IMR-90 (cell line): ENCODE data around the gene SCRG1. TPM values are rescaled to one million over a fixed set of nuclear protein-coding genes. Genes with fewer than 3 reads are reported as not detected.

Experiments
- ATAC-seq: fragments of 200-7000 bp; cut with Tn5 transposase; 2 replicates; pipeline ENCODE4 v1.9.1; 2020; ENCODE audit warnings: low read depth, mild to moderate bottlenecking, moderate library complexity
- BruUV-seq: library from RNA; stranded (reverse); fragments of 400-500 nt; replicated peaks from 2 replicates; lab custom pipeline; 2021; lab: Mats Ljungman, UMichigan
- CTCF ChIA-PET: fragments of 300-600 bp; formaldehyde crosslinking; extraction: SDS; loops from one replicate; lab custom pipeline; 2021; ENCODE audit warnings: antibody characterized with exemption; lab: Yijun Ruan, JAX
- POLR2A ChIA-PET: fragments of 300-600 bp; sonication (Branson Sonifier 250); formaldehyde crosslinking; loops from one replicate; lab custom pipeline; 2022; ENCODE audit warnings: antibody characterized with exemption; ENCODE audit not compliant: unreplicated experiment; lab: Charles Lee
- DNase-seq: peaks from one replicate; pipeline ENCODE4 v3.0.0; 2013
- H2AFZ ChIP-seq: replicated peaks from 2 replicates; pipeline ENCODE3; 2013; ENCODE audit warnings: low read length, mild to moderate bottlenecking; ENCODE audit not compliant: poor library complexity
- H2AK5ac ChIP-seq: 2 replicates; pipeline ENCODE4 v1.6.1; 2013; ENCODE audit warnings: low read depth, low read length, inconsistent platforms
- H2AK9ac ChIP-seq: replicated peaks from 2 replicates; pipeline ENCODE3; 2013; ENCODE audit warnings: mild to moderate bottlenecking, low read depth, low read length, moderate library complexity; ENCODE audit not compliant: poor library complexity
- H2BK120ac ChIP-seq: 2 replicates; pipeline ENCODE4 v1.6.1; 2013; ENCODE audit warnings: low read depth, low read length, inconsistent platforms
- H2BK15ac ChIP-seq: 3 replicates; pipeline ENCODE4 v1.6.1; 2013; ENCODE audit warnings: low read depth, low read length, inconsistent platforms
- H2BK20ac ChIP-seq: 2 replicates; pipeline ENCODE4 v1.6.1; 2013; ENCODE audit warnings: low read depth, mild to moderate bottlenecking, inconsistent platforms, low read length, moderate library complexity
- H2BK5ac ChIP-seq: 2 replicates; pipeline ENCODE4 v1.6.1; 2013; ENCODE audit warnings: mild to moderate bottlenecking, low read depth, low read length, inconsistent platforms; ENCODE audit not compliant: poor library complexity, severe bottlenecking
- H3K14ac ChIP-seq: replicated peaks from 2 replicates; pipeline ENCODE4 v1.6.1; 2013; ENCODE audit warnings: low read depth, low read length, inconsistent platforms
- H3K18ac ChIP-seq: 2 replicates; pipeline ENCODE4 v1.6.1; 2013; ENCODE audit warnings: low read depth, low read length, control low read depth
- H3K23ac ChIP-seq: 2 replicates; pipeline ENCODE4 v1.6.1; 2013; ENCODE audit warnings: low read depth, low read length, inconsistent platforms
- H3K27ac ChIP-seq: 2 replicates; pipeline ENCODE4 v1.5.1; 2013; ENCODE audit warnings: mild to moderate bottlenecking, control low read depth, low read length; ENCODE audit not compliant: insufficient read depth
- H3K27me3 ChIP-seq: 2 replicates; pipeline ENCODE4 v1.6.1; 2013; ENCODE audit warnings: low read length; ENCODE audit not compliant: control insufficient read depth, insufficient read depth
- H3K36me3 ChIP-seq: 2 replicates; pipeline ENCODE4 v1.6.1; 2013; ENCODE audit warnings: low read length, mixed read lengths; ENCODE audit not compliant: control insufficient read depth, insufficient read depth
- H3K4ac ChIP-seq: 2 replicates; pipeline ENCODE4 v1.6.1; 2013; ENCODE audit warnings: low read depth, low read length, inconsistent platforms
- H3K4me1 ChIP-seq: 2 replicates; pipeline ENCODE4 v1.6.1; 2013; ENCODE audit warnings: low read length, mixed read lengths; ENCODE audit not compliant: control insufficient read depth, insufficient read depth
- H3K4me2 ChIP-seq: 2 replicates; pipeline ENCODE4 v1.6.1; 2013; ENCODE audit warnings: low read depth, mild to moderate bottlenecking, control low read depth, low read length, moderate library complexity
- H3K4me3 ChIP-seq: 2 replicates; pipeline ENCODE4 v1.5.1; 2013; ENCODE audit warnings: low read depth, mild to moderate bottlenecking, control low read depth, low read length, moderate library complexity; ENCODE audit not compliant: insufficient read depth
- H3K56ac ChIP-seq: 2 replicates; pipeline ENCODE4 v1.6.1; 2013; ENCODE audit warnings: low read length, inconsistent platforms; ENCODE audit not compliant: insufficient read depth; ENCODE audit errors: extremely low read depth
- H3K79me1 ChIP-seq, 2 experiments: 2 replicates each; pipeline ENCODE4 v1.6.1; 2013; ENCODE audit warnings: low read length in 2 of 2, inconsistent platforms in 1 of 2, low read depth in 1 of 2
- H3K9ac ChIP-seq: 2 replicates; pipeline ENCODE4 v1.6.1; 2013; ENCODE audit warnings: low read depth, low read length, control low read depth
- H3K9me1 ChIP-seq: 2 replicates; pipeline ENCODE4 v1.6.1; 2013; ENCODE audit warnings: low read length, inconsistent platforms; ENCODE audit not compliant: insufficient read depth
- H3K9me3 ChIP-seq: 2 replicates; pipeline ENCODE4 v1.6.1; 2013; ENCODE audit warnings: low read length; ENCODE audit not compliant: control insufficient read depth, insufficient read depth
- H4K20me1 ChIP-seq: 2 replicates; pipeline ENCODE4 v1.6.1; 2013; ENCODE audit warnings: low read length, inconsistent platforms; ENCODE audit not compliant: insufficient read depth
- H4K5ac ChIP-seq: 2 replicates; pipeline ENCODE4 v1.6.1; 2013; ENCODE audit warnings: mild to moderate bottlenecking, low read depth, low read length, control low read depth
- H4K8ac ChIP-seq, 2 experiments: 2 replicates each; pipeline ENCODE4 v1.6.1; 2013; ENCODE audit warnings: low read depth in 2 of 2, low read length in 2 of 2, control low read depth in 1 of 2, inconsistent platforms in 1 of 2
- H4K91ac ChIP-seq: 2 replicates; pipeline ENCODE4 v1.6.1; 2013; ENCODE audit warnings: low read depth, low read length, inconsistent platforms; ENCODE audit not compliant: insufficient read depth
- CEBPB ChIP-seq: IDR thresholded peaks from 2 replicates; pipeline ENCODE4 v1.6.1; 2012; ENCODE audit warnings: low read depth, low read length, improper control_type of control experiment
- CHD1 ChIP-seq: IDR thresholded peaks from 2 replicates; pipeline ENCODE4 v1.6.1; 2012; ENCODE audit warnings: low read depth, low read length, improper control_type of control experiment
- MAFK ChIP-seq: IDR thresholded peaks from 2 replicates; pipeline ENCODE4 v1.6.1; 2012; ENCODE audit warnings: low read depth, low read length, improper control_type of control experiment
- MXI1 ChIP-seq: IDR thresholded peaks from 2 replicates; pipeline ENCODE4 v1.6.1; 2012; ENCODE audit warnings: low read depth, mild to moderate bottlenecking, low read length, moderate library complexity, borderline replicate concordance
- NFE2L2 ChIP-seq: fragments of 150-350 bp; IDR thresholded peaks from 2 replicates; pipeline ENCODE4 v1.6.1; 2016; ENCODE audit warnings: low read depth, mild to moderate bottlenecking, low read length
- RCOR1 ChIP-seq: IDR thresholded peaks from 2 replicates; pipeline ENCODE4 v1.6.1; 2012; ENCODE audit warnings: mild to moderate bottlenecking, low read length, improper control_type of control experiment; ENCODE audit not compliant: insufficient replicate concordance
- WGBS, 2 experiments: methylation state at CpG; one replicate each; pipeline versions ENCODE4 v1.1.5 to v1.1.7; 2013; ENCODE audit warnings: missing lambda C conversion rate in 2 of 2; ENCODE audit not compliant: insufficient read length in 1 of 2; ENCODE audit errors: extremely low coverage in 2 of 2; 5-methylcytosine and 5-hydroxymethylcytosine counted together
- dilution Hi-C: fragments of 300-500 bp; cut with HindIII; formaldehyde crosslinking; loops from one replicate; pipeline ENCODE4 v1.14.3; 2018; ENCODE audit warnings: low sequenced_read_pairs; ENCODE audit not compliant: unreplicated experiment
- in situ Hi-C: fragments of 300-500 bp; cut with MboI; formaldehyde crosslinking; loops from 3 replicates; pipeline ENCODE4 v1.14.3; 2019; ENCODE audit warnings: low sequenced_read_pairs, inconsistent platforms, mixed read lengths
- intact Hi-C: fragments of 100-400 bp; cut with micrococcal nuclease; formaldehyde crosslinking; loops from 2 replicates; pipeline ENCODE4 v1.10.0; 2022
- polyA plus RNA-seq, 3 experiments: library from polyadenylated mRNA; depleted of rRNA; stranded (reverse); fragments of >200 nt; gene quantifications; 2 replicates each; pipeline ENCODE4 v1.2.3, GENCODE V29; 2012; ENCODE audit warnings: low replicate concordance in 1 of 3
- total RNA-seq: library from RNA; depleted of rRNA; stranded (reverse); fragments of >200 nt; gene quantifications from 2 replicates; pipeline ENCODE4 v1.2.3, GENCODE V29; 2012
- TF ChIP-seq, protein P1 (sequence below): conservative IDR thresholded peaks from 2 replicates; pipeline ENCODE4 v1.5.1; 2012; ENCODE audit warnings: mild to moderate bottlenecking, low read depth, low read length, improper control_type of control experiment
- TF ChIP-seq, protein P2 (sequence below): fragments of 150-350 bp; IDR thresholded peaks from 2 replicates; pipeline ENCODE4 v1.6.1; 2016; ENCODE audit warnings: low read depth, mild to moderate bottlenecking, low read length, moderate library complexity, borderline replicate concordance

SCRG1 gene
- total and polyA plus RNA-seq, 2 of the 4 experiments (the other 2 are of a cell fraction) = under 0.01 to 0.22 TPM

DNA sequence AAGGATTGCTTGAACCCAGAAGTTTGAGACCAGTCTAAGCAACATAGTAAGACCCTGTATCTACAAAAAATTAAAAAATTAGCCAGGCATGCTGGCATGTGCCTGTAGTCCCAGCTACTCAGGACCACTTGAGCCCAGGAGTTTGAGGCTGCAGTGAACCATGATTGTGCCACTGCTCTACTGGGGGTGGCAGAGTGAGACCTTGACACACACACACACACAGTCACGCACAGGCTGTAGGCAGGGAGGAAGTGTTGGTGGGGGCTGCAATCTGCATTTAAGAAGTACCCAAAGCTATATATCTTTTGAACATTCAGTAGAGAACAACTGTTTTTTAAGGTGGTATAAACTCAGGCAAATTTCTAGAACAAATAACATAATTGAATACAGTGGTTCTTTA is 7.2 kb downstream of the SCRG1 start:
- Histone ChIP-seq H4K20me1 (no peaks in the 10 kb centered on the region), H3K9me1 (no peaks in the 10 kb centered on the region; the same call in 1 of the 2 replicates), H3K14ac (no peak overlapping the region), H2BK120ac (no peak overlapping the region), H3K27ac (no peak overlapping the region), H3K4ac (no peak overlapping the region), H2BK20ac (no peak overlapping the region), H3K4me1 (no peaks in the 10 kb centered on the region), H3K18ac (no peak overlapping the region), H2BK15ac (no peak overlapping the region), H4K8ac (no peak overlapping the region), H3K36me3 (0 out of 2 replicates have a peak, but pooled peaks cover 2% of the 10 kb centered on the region), H3K23ac (no peak overlapping the region), H3K4me2 (no peak overlapping the region), H4K5ac (no peak overlapping the region), H2AK9ac (no peak overlapping the region), H2BK5ac (no peak overlapping the region), H2AK5ac (no peak overlapping the region), H3K9me3 (no peaks in the 10 kb centered on the region), H2AFZ (no peak overlapping the region), H3K56ac (no peak overlapping the region), H3K9ac (no peak overlapping the region), H3K27me3 (no peaks in the 10 kb centered on the region), H3K79me1 (no peaks in the 10 kb centered on the region), H4K91ac (no peak overlapping the region), H3K4me3 (no peak overlapping the region)
- no peak for TF ChIP-seq RCOR1
- no peak for TF ChIP-seq MXI1
- TF ChIP-seq CHD1 = no peak
- TF ChIP-seq, protein P1, sequence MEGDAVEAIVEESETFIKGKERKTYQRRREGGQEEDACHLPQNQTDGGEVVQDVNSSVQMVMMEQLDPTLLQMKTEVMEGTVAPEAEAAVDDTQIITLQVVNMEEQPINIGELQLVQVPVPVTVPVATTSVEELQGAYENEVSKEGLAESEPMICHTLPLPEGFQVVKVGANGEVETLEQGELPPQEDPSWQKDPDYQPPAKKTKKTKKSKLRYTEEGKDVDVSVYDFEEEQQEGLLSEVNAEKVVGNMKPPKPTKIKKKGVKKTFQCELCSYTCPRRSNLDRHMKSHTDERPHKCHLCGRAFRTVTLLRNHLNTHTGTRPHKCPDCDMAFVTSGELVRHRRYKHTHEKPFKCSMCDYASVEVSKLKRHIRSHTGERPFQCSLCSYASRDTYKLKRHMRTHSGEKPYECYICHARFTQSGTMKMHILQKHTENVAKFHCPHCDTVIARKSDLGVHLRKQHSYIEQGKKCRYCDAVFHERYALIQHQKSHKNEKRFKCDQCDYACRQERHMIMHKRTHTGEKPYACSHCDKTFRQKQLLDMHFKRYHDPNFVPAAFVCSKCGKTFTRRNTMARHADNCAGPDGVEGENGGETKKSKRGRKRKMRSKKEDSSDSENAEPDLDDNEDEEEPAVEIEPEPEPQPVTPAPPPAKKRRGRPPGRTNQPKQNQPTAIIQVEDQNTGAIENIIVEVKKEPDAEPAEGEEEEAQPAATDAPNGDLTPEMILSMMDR = no peak
- TF ChIP-seq, protein P2, sequence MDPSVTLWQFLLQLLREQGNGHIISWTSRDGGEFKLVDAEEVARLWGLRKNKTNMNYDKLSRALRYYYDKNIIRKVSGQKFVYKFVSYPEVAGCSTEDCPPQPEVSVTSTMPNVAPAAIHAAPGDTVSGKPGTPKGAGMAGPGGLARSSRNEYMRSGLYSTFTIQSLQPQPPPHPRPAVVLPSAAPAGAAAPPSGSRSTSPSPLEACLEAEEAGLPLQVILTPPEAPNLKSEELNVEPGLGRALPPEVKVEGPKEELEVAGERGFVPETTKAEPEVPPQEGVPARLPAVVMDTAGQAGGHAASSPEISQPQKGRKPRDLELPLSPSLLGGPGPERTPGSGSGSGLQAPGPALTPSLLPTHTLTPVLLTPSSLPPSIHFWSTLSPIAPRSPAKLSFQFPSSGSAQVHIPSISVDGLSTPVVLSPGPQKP = no peak
- TF ChIP-seq NFE2L2 = no peak
- no peak for TF ChIP-seq CEBPB
- no peak for TF ChIP-seq MAFK
- no peak for DNase-seq
- ChIA-PET CTCF (no interaction called here), POLR2A (no interaction called here)
- in situ Hi-C loops = no loop called here
- dilution Hi-C loops = no loop called here
- WGBS, 2 experiments = no CpG with 5 or more reads among the region's 1 CpG
- no peak for ATAC-seq
- intact Hi-C loops = no loop called here
- no TSS peak for BruUV-seq
